ENCODE results near the gene HSPB7.
"Not testable (repeated sequence)": the region's sequence is repeated elsewhere in the genome, so short reads cannot be mapped to it uniquely, and the experiment has no call there.

The HSPB7 gene

DNA sequence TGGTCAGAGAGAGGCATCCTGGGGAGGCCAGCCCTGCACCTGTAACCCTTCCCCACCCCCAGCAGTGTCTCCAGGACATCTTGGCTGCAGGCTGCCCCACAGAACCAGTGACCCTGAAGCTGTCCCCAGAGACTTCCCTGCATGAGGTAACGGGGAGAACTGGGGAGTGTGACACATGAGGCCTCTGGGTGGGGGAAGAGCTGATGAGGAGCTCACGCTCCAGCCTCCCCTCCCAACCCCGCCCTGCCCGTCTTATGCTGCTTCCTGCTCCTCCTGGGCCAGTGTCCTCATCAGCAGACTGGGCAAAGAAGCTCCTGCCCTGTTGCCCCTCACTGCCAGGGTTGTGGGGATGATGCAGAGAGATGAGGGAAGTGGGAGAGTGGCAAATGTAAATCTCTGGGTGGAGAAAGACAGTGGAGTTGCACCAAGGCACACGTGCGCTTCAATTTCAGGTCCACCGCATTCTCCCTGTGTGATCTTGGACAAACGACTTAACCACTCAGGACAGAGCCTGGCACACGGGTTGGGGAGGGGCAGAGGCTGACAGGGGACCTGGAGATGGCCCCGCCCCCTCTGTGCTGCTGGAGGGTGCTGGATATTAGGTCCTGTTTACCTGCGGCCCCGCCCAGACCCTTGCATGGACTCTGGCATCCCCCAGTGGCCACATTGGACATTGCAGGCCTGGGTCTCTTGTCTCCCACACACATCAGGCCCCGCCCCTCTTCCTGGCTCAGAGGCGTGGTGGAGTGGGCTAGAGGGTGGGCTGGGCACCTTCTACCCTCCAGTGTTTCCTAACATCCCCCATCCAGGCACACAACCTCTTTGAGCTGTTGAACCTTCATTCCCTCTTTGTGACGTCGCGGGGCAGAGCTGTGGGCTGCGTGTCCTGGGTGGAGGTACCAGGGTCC is 38.0 kb upstream of the HSPB7 start:
- H3K9me3 ChIP-seq = no peaks in the 10 kb centered on the region
- H3K27ac ChIP-seq = no peak overlapping the region
- H3K4me1 ChIP-seq (ENCODE audit: control insufficient read depth in 1 of 2, insufficient read depth in 1 of 2, low read depth in 1 of 2, low read length in 1 of 2) = no peaks in the 10 kb centered on the region
- no peaks in the 10 kb centered on the region for H3K27me3 ChIP-seq
- H3K36me3 ChIP-seq = no peaks in the 10 kb centered on the region
- TF ChIP-seq, protein P1, sequence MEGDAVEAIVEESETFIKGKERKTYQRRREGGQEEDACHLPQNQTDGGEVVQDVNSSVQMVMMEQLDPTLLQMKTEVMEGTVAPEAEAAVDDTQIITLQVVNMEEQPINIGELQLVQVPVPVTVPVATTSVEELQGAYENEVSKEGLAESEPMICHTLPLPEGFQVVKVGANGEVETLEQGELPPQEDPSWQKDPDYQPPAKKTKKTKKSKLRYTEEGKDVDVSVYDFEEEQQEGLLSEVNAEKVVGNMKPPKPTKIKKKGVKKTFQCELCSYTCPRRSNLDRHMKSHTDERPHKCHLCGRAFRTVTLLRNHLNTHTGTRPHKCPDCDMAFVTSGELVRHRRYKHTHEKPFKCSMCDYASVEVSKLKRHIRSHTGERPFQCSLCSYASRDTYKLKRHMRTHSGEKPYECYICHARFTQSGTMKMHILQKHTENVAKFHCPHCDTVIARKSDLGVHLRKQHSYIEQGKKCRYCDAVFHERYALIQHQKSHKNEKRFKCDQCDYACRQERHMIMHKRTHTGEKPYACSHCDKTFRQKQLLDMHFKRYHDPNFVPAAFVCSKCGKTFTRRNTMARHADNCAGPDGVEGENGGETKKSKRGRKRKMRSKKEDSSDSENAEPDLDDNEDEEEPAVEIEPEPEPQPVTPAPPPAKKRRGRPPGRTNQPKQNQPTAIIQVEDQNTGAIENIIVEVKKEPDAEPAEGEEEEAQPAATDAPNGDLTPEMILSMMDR (IDR thresholded peaks at IDR 0.05) = peak; percentile 63
- H3K4me3 ChIP-seq (ENCODE audit: low read depth in 1 of 2, low read length in 1 of 2) = no peak overlapping the region

DNA sequence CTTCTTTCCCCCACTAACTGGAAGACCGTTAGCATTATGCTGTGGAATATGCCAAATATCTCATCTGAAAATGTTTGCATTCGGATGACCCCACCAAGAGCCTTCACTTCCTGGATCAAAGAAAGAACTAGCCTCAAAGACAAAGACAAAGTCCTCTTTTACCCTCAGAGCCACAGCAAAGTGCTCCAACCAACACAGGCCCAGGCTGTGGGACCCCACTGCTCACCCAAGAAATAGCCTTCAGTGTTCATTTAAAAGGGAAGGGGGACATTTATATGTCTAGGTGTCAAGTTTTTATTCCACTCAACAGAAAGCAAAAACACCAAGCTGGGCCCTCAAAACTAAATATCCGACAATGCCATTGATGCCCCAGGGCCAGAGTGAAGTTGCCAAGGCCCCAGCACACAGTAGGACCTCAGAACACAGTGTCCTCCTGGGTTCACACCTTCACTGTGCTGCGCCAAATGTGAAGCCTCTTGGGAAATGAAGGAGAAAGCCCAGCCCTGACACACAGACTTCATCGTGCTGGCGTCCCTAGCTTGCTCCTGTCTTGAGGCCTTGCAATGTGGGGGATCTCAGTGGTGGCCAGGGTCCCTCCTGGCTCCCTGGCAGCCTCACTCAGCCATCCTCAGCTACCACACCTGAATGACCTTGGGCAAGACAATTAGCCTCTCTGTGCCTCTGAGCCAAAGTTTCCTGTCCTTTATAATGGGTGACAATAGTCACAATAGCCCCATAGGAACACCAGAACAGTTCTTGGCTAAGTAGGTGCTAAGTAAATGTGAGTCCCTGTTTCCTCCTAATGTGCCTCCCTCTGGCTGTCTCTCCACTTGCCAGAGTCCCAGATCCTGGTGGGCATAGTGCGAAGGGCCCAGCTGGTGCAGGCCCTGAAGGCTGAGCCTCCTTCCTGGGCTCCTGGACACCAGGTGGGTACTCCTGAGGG is 37.0 kb upstream of the HSPB7 start:
- Histone ChIP-seq H3K4me1 (ENCODE audit: control insufficient read depth in 1 of 2, insufficient read depth in 1 of 2, low read depth in 1 of 2, low read length in 1 of 2) (no peaks in the 10 kb centered on the region), H3K27ac (no peak overlapping the region), H3K9me3 (no peaks in the 10 kb centered on the region), H3K36me3 (no peaks in the 10 kb centered on the region), H3K27me3 (peaks cover 4% of the 10 kb centered on the region), H3K4me3 (ENCODE audit: low read depth in 1 of 2, low read length in 1 of 2) (no peak overlapping the region)
- TF ChIP-seq, protein P1 (IDR thresholded peaks at IDR 0.05) = no peak

DNA sequence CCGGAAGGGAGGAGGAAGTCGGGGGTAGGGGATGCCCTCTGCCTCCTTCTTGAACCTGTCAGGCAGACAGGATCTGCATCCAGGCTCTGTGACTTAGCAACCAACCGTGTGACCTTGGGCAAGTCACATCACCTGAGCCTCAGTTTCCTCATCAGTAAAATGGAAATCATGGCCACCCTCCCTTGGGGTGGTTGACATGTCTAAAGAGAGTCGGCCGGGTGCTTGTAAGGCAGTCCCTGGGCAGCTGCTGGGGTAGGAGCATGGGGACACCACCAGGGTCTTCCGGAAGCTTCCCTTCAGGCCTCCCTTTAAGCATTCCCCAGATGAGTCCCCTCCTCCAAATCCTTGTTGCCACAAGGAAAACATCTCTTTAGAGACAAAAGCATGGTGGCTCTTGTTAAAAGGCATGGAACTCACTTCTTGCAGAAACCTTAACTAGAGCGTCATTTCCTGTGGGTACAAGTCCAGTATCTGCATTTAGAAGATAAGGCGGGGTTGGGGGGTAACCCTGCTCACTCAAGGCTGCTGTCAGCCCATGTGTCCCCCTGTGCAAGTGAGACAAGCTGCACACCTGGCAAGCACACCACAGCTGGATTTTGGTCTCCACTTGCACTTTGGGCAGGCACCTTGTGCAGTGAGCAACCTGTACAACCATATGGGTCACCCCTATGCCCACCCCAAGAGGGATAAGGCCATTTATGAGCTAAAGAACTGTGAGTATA is 36.1 kb upstream of the HSPB7 start:
- Histone ChIP-seq H3K27ac (no peak overlapping the region), H3K4me1 (ENCODE audit: control insufficient read depth in 1 of 2, insufficient read depth in 1 of 2, low read depth in 1 of 2, low read length in 1 of 2) (peaks cover 0 to under 1% of the 10 kb centered on the region in 2 experiments), H3K4me3 (ENCODE audit: low read depth in 1 of 2, low read length in 1 of 2) (no peak overlapping the region), H3K27me3 (peaks cover 8% of the 10 kb centered on the region), H3K9me3 (no peaks in the 10 kb centered on the region), H3K36me3 (no peaks in the 10 kb centered on the region)
- TF ChIP-seq, protein P1 (IDR thresholded peaks at IDR 0.05) = no peak

DNA sequence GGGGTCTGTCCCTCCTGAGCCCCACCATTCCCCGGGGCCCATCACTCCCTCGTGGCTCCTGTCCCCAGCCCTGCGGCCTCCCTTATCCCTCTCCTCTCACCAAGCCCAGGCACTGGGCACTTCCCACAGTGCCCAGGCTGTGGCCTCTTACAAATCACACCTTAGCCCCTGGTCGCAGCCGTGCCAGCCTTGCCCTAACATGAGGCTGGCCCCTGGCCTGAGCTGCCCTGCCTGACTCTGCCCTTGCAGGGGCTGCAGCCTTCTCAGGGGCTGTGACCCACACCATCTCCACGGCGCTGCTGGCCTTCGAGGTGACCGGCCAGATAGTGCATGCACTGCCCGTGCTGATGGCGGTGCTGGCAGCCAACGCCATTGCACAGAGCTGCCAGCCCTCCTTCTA is 34.1 kb upstream of the HSPB7 start:
- H3K27me3 ChIP-seq = peaks cover 27% of the 10 kb centered on the region
- not testable (repeated sequence) for H3K4me3 ChIP-seq (ENCODE audit: low read depth in 1 of 2, low read length in 1 of 2); H3K9me3 ChIP-seq; H3K27ac ChIP-seq; H3K36me3 ChIP-seq; H3K4me1 ChIP-seq (ENCODE audit: control insufficient read depth in 1 of 2, insufficient read depth in 1 of 2, low read depth in 1 of 2, low read length in 1 of 2)

DNA sequence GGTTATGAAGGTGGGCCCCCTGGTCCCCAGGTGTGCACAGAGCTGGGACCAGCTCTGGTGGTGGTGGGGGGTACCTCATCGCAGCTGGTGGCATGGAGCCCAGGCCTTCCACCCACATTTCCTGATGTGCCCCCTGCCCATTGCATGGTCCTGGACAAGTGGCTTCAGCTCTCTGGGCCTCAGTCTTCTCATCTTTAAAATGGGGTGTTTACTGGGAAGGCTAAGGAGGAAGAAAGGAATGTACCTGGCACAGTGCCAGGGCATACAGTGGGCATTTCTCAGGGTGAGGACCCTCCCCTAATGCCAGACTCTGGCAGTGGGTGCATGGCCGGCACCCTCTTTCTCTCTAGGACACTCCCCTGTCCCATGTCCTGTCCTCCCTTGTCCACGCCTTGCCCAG is 33.2 kb upstream of the HSPB7 start:
- Histone ChIP-seq H3K27me3 (peaks cover 30% of the 10 kb centered on the region), H3K4me1 (ENCODE audit: control insufficient read depth in 1 of 2, insufficient read depth in 1 of 2, low read depth in 1 of 2, low read length in 1 of 2) (peaks cover 3 to 6% of the 10 kb centered on the region in 2 experiments), H3K36me3 (no peaks in the 10 kb centered on the region), H3K4me3 (ENCODE audit: low read depth in 1 of 2, low read length in 1 of 2) (no peak overlapping the region), H3K9me3 (no peaks in the 10 kb centered on the region), H3K27ac (no peak overlapping the region)
- TF ChIP-seq, protein P1 (IDR thresholded peaks at IDR 0.05) = no peak

Measured in neutrophil (primary cell).